SKM-1 (cell line): ENCODE data around the gene SPATA25.
"Not testable (repeated sequence)": the region's sequence is repeated elsewhere in the genome, so short reads cannot be mapped to it uniquely, and the experiment has no call there.

Source experiments
- DNase-seq: peaks from one replicate; lab custom pipeline; 2025; ENCODE audit not compliant: unreplicated experiment; lab: John Stamatoyannopoulos, UW

SPATA25 gene, protein sequence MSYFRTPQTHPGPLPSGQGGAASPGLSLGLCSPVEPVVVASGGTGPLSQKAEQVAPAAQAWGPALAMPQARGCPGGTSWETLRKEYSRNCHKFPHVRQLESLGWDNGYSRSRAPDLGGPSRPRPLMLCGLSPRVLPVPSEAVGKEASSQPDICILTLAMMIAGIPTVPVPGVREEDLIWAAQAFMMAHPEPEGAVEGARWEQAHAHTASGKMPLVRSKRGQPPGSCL

DNA sequence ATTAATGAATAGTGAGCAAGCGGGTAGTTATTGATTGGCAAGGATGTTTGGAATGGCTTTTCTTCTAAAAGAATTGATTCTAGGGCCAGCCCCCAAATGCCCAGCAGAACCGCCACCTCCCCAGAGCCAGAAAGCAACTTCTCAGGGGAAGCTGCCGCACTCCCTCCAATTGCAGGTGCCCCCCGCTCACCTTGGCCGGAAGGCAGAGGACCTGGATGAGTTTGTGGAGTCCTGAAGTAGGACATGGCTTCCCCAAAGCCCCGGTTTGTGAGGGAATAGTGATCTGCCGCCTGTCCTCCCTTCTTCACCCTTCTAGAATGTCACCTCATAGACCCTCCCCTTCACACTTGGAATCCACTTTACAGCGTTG is at the start of gene SPATA25:
Gene SPATA25, minus strand, starts transcription at position 277 of the 370 bp plus-strand sequence. Its CDS starts 32 bp downstream, at position 245.
- no peak for DNase-seq

DNA sequence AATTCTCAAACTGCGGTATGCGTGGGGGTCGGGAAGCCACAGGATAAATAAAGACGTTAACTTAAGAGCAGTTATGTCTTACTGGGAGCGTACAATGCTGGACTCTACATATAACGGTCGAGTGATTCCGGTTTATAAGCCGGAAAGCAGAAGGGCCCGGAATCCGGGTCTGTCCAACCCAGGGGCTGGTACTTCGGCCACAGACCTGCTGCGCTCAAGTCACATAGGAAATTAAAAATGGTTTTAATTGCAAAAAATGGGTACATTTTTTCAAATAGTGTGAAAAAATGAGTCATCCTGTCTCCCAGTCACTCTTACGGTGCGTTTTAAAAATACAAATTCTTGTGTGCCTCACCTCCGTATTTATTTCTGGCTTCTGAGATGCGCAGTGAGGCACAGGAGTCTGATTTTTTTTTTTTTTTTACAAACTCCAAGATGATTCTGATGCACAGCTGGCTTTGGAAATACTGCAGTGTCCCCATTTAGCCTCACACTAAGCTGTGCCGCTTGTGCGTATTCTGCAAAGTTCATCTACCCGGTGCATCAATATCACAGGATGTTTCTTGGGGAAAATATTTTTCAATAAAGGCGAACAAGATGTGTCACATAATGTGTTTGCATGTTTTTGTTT is 48.1 kb upstream of the SPATA25 start:
- DNase-seq, result no peak

DNA sequence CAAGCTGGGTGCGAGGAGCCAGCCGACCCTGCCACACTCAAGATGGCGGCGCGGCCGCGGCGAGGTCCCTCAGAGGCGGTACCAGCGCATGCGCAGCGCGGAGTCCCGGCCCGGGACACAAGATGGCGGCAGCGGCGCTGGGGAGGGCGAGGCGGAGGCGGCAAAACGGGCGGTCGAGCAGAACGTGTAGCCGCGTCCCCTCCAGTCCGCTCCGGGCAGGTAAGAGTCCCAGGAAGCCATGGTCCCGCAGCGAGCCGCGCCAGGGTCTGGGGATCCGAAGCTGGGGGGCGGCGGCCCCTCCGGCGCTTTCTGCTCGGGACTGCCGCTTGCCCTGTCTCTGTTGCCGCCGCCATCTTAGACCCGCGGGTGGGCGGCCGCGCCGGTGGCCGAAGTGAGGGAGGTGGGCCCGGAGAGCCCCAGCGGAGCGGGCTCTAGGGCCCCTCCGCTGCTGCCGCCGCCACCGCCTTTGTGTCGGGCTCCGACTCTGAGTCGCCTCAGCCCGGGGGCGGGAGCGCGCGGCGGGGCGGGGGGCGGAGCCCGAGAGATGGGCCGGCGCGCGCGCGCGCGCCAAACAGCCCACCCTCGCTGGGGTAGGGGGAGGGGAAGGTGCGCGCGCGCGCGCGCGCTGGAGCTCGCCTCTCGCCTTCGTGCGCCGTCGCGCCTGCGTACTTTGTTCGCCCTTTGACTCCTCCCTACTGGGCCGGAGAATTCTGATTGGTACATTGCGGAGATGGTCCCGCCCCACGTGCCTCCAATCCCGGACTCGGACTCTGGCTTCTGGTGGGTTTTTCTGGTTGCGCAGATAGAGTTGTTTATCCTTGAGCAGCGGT is 47.4 kb upstream of the SPATA25 start, which contains the start of gene PCIF1:
Gene PCIF1, plus strand, starts transcription at position 98 of the 830 bp plus-strand sequence. CDS start 4,317 bp downstream, outside the sequence.
- peak; percentile 91 for DNase-seq

DNA sequence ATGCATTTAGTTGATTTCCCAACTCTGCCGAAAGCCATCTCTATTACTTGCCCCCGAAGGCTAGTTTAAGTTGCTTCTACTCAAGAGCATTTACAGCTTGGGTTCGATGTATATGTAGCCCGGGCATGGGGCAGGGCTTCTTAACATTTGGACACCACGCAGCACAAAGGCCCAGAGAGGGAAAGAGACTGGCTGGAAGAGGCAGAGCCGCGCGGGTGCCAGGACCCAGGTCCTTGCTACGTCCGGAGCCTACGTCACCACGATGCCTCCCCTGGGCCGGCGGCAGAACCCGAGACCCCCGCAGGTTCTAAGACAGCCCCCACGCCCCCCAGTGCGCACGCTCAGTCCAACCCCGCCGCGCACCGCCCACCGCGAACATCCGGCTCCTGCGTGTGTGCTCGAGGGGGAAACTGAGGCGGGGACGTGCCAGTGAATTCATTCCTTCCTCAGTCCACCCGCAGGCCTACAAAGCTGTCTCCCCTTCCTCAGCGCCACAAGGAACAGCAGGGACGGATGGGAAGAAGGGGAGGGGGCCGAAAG is 46.7 kb upstream of the SPATA25 start:
- DNase-seq, result no peak

DNA sequence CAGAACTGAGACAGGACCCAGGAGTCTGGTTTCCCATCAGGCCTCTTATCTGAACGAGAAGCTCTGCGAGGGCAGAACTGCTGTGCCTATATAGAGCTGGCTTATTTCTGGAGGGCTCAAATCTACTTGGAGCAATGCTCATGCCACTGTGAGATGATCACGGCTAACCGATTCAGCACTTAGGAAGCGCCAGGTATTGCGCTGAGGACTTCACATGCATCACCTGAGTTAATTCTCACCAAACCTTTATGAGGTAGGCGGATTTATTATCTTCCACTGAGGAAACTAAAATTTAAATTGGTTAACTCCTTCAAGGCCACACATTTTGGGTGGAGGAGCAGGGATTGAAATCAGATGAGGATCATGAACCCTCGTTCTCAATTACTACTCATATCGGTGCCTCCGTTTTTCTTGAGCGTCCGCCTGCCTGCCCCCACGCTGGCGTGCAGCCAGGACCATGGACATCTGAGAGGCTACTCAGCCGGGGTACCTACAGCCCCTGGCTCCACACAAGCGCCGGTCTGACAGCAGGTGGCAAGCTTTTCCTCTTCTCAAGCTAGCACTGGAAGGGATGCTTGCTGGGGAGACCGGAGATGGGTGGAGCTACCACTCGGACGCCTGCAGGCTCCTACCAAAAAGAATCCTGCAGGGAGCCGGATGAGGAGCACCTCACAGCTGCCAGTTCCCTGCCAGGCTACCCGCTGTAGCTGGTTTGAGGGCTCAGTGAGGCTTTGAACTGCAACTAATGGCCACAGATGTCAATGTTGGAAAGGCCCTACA is 46.0 kb upstream of the SPATA25 start:
- peak; percentile 54 for DNase-seq

DNA sequence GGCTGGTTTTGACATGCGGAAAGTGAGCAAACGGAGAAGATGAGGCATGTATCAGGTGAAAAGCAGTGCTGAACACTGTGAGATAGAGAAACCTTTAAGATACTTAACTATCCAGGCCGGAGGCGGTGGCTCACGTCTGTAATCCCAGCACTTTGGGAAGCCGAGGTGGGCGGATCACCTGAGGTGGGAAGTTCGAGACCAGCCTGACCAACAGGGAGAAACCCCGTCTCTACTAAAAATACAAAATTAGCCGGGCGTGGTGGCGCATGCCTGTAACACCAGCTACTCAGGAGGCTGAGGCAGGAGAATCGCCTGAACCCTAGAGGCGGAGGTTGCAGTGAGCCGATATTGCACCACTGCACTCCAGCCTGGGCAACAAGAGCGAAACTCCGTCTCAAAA is 44.3 kb upstream of the SPATA25 start:
- DNase-seq, result not testable (repeated sequence)

DNA sequence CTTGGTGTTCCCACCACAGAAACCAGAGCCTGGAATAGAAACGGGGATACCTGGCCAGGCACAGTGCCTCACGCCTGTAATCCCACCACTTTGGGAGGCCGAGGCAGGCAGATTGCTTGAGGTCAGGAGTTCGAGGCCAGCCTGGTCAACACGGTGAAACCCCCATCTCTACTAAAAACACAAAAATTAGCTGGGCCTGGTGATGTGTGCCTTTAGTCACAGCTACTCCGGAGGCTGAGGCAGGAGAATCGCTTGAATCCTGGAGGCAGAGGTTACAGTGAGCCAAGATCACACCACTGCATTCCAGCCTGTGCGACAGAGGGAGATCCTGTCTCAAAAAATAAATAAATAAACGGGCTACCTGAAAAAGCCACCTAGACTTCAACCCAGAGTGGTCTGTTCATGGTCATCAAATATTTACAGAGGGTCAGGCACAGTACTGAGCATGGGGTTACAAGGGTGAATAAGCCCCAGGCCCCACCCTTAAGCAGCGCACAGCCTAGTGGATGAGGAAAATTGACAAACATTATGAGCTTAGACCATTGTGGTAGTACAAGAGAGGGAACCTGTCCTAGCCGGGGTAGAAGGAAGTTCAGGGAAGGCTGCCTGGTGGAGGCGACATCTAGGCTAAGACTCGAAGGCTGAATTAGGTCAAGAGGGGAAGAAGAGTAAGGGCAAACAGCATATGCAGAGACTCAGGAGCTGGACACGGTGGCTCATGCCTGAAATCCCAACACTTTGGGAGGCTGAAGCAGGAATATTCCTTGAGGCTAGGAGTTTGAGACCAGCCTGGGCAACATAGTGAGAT is 39.9 kb upstream of the SPATA25 start:
- DNase-seq, result no peak

DNA sequence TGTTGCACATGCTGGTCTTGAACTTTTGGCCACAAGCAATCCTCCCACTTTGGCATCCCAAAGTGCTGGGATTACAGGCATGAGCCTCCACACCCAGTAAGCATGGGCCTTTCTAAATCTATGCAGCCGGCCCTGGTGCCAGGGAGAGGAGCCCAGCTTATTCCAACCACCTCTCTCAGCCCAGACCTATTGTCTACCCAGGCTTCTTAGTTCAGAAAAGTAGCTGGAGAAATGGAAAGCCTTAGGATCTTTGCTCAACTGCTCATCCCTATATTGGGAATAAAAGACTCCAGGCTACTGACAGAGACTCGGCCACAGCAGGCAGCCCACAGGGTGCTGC is 39.3 kb upstream of the SPATA25 start:
- DNase-seq, result no peak

DNA sequence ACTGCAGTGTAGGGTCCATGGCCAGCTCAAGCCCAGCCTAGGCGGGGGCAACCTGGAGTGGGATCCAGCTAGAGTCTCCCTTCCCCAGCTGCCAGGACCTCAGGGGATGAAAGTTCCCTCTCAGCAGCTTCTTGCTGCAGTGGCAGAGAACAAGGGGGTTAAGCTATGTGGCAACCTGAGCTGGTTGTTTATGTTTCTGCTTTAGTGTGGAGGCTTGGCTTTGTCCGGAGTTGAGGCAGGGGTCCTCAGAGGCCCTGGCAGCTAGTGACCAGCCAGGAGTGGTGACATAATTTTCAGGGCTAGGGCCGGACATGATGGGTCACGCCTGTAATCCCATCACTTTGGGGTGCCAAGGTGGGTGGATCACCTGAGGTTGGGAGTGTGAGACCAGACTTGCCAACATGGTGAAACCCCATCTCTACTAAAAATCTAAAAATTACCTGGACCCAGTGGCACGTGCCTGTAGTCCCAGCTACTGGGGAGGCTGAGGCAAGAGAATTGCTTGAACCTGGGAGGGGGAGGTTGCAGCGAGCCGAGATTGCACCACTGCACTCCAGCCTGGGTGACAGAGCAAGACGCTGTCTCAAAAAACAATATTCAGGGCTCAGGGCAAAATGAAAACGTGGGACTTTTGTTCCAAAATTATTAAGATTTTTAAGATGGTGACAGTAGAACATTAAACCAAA is 38.5 kb upstream of the SPATA25 start:
- DNase-seq, result no peak

DNA sequence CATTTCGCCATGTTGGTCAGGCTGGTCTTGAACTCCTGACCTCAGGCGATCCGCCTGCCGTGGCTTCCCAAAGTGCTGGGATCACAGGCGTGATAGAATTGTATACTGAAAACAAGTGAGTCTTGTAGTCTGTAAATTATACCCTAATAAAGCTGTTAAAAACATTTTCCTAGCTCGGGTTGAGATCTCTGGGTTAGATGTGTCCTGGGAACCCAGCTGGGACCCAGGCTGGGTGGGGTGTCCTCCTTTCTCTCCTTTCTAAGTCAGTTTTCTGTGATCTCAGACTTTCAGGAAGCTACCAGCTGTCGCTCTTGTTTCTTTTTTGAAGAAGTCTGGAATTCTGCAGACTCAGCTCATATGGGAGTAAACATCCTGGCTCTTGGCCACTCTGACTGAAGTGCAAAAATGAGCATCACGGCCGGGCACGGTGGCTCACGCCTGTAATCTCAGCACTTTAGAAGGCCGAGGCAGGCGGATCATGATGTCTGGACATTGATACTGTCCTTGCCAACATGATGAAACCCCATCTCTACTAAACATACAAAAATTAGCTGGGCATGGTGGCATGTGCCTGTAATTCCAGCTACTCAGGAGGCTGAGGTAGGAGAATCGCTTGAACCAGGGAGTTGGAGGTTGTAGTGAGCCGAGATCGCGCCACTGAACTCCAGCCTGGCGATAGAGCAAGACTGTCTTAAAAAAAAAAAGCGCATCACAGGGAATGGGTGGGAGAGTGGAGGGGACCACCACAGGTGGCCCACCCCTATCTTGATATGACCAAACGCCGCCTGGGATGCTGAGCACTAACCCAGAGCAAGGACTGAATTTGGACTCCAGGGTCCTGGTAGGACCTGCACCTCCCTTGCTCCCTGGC is 37.2 kb upstream of the SPATA25 start:
- DNase-seq, result no peak

DNA sequence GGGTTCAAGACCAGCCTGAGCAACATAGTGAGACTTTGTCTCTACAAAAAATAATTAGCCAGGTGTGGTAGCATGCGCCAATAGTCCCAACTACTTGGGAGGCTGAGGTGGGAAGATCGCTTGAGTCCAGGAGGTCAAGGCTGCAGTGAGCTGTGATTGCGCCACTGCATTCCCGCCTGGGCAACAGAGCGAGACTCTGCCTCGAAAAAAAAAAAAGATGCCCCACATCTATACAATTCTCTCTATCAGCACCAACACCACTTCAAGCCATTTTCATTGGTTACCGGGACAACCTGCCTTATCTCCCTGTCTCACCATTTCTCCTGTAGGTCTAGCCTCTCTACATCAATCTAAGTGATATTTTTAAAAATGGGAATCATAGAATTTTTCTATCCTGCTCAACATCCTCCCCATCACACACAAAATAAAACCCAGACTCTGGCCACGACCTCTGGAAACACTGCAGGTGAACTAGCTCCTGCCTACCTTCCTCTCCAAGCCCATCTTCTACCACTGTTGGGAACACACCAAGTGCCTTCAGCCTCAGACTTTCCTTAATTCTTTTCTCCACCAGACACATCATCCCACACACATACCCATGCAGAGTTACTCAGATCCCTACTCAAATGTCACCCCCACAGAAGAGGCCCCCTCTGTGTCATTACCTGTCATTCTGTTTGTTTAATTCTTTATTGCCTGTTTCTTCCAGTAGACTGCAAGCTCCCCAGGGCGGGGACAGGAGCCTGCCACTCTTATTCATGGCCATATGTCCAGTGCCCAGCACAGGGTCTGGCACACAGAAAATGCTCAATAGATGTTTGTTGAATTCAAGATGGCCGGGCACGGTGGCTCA is 34.1 kb upstream of the SPATA25 start:
- no peak for DNase-seq

DNA sequence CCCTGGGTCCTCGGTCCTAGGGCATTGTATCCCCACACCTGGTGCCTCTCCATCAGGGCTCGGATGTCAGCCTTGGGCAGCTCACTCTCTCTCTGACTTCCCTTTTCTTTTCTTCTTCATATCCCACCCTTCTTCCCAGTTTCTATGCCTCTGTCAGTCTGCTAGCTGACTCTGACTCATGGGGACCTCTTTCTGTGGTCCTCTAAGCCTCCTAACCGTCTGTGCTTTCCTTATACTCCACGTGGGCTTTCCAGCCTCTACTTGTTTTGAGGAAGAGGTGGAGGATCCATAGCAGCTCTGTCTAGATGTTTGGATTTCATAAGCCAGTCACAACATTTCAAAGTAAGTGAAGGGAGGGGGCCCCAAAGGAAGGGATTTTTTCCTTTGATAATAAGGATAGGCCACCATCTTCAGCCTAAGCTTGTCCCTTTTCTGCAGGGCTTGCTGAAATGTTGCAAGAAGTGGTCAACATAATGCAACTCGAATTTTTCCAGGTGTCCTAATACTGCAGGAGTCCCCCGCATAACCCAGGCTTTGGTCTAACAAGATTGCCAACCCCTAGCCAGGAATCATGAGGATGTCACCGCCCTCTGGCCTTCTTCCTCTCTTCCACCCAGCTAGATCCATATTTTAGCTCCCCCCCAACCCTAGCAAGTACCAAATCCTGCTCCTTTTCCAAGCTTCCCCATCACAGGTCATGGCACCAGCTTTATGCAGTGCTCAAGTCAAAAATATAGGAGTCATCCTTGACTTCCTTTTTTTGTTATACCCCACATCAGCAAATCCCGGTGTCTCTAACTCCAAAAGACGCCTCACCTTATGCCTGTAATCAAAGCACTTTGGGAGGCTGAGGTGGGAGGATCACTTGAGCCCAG is 33.3 kb upstream of the SPATA25 start:
- DNase-seq, result no peak

DNA sequence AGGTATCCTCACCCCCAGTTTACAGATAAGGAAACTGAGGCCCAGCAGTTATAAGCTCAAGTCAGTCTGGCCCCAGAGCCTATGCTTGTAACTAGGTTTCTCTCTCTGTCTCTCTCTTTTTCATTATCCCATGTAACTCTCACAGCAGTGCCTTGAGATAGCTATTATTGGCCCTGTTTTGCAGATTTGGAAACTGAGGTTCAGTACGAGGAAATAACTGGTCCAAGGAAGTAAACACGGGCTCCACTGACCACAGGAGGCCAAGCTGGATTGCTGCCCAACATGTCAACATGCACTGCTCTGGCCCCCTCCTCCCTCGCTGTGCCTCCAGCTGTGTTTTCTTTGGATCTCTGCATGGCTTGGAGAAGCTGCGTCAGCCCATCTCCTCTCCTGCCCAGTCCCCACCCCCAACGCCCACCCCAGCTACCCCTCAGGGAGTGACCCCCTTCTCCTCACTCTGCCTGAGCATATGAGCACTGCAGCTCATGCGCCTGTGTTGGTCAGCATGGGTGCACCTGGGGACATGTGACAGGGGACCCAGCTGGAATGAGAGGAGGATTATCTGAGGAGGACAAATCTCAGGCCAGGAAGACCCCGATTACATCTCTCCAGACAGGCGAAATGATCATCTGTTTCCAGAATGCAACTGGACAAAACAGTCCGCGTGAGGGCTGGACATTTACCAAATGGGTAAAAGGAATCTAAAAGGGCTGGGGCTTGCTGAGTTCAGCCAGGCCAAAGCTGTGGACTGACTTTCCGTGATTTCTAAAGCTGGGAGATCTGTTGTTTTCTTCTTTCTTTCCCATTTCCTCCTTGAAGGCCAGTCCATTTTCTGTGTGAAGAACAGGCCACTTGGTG is 32.3 kb upstream of the SPATA25 start:
- DNase-seq, result no peak

DNA sequence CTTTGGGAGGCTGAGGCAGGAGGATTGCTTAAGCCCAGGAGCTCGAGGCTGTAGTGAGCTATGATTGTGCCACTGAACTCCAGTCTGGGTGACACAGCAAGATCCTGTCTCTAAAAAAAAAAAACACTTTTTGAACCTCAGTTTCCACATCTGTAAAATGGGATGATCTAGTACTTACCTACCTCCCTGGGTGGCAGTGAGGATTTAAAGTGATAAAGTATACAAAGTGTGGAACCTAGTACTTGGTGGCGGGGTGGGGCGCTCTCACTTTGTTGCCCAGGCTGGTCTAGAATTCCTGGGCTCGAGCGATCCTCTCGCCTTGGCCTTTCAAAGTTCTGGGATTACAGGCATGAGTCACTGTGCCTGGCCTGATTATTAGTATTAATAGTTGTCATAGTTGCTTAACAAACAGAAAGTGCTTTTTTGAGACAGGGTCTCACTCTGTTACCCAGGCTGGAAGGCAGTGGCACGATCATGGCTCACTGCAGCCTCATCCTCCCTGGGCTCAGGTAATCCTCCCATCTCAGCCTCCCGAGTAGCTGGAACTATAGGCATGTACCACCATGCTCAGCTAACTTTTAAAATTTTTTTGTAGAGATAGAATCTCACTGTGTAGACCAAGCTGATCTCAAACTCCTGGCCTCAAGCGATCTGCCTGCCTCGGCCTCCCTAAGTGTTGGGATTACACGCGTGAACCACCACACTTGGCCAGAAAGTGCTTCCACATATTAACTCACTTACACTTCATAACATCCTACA is 31.5 kb upstream of the SPATA25 start:
- DNase-seq, result no peak

DNA sequence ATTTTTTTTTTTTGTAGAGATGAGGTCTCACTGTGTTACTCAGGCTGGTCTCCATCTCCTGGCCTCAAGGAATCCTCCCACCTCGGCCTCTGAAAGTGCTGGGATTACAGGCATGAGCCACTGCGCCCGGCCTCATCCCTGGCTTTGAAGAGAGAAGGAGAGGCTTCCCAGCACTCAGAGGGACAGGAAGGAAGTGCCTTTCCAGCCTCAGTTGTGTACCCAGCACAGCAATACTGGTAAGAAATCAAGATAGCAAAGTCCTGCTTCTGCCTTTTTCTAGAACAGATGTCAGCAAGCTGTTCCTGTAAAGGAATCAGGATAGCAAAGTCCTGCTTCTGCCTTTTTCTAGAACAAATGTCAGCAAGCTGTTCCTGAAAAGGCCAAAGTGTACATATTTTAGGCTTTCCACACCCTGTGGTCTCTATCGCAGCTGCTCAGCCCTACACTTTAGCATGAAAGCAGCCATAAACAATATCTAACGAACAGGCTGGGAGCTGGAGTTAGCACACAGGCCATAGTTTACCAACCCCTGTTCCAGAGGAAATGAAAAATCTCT is 30.8 kb upstream of the SPATA25 start:
- DNase-seq, result no peak
